ENCODE measurements around the gene SEC24D. TPM values are rescaled to one million over a fixed set of nuclear protein-coding genes. Genes with fewer than 3 reads are reported as not detected.

SEC24D gene
- total and polyA plus RNA-seq, 2 of the 8 experiments (the other 6 are each of a cell fraction or from before 2014, with no cell fraction given) = 28.9 to 91.6 TPM

DNA sequence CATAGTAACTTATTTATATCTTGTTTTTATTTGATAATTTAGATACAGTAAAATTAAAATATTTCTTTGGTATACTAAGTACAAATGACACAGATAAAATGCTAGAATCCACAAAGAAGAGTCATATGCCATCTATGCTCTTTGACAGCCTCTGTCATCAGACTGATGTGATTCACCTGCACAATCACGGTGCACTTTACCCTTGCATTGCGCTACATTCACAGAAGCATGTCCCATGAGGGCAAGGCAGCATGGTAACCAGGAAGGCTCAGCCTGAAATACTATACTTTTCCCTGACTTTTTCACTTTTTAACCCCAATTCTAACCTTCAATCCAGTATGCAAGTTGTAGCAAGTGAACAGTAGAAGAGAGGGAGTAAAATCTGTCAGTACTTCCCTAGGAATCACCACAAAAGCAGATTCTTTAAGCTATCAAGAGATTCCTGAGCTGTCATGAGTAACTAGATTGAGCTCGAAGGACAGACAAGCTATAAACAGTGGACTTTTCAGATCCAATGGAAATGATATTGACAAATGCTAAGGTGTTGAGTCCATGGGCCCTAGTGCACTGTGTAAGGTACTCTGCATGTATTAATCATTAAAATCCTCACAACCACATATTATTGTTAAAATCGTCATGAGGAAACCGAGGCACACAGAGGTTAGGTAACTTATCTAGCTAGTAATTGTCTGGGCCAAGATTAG is 14.2 kb downstream of the SEC24D start (continued):
- TF ChIP-seq RBBP5 (IDR thresholded peaks at IDR 0.05; ENCODE audit: borderline replicate concordance, low read depth, low read length) (no peak), CTBP2 (IDR thresholded peaks at IDR 0.05; ENCODE audit: borderline replicate concordance, insufficient read depth, insufficient read length, low read length) (no peak), SIN3A (conservative IDR thresholded peaks at IDR 0.05 in 1 of 2, IDR thresholded peaks at IDR 0.05 in 1 of 2; ENCODE audit: low read depth in 1 of 2, low read length in 2 of 2) (no peak), POLR2AphosphoS5 (IDR thresholded peaks at IDR 0.05; ENCODE audit: low read depth, low read length) (no peak), NANOG (IDR thresholded peaks at IDR 0.05; ENCODE audit: insufficient read depth, low read depth, low read length, poor library complexity, severe bottlenecking) (no peak), SIX5 (IDR thresholded peaks at IDR 0.05; ENCODE audit: low read depth, low read length) (no peak), ASH2L (IDR thresholded peaks at IDR 0.05; ENCODE audit: low read length) (no peak), SRF (IDR thresholded peaks at IDR 0.05; ENCODE audit: low read depth, low read length) (no peak), RXRA (IDR thresholded peaks at IDR 0.05; ENCODE audit: insufficient read depth, low read depth, low read length) (no peak)
